A549 treated with dexamethasone at 1 μM for 4 hours (cell line): ENCODE results near the gene CCDC92. TPM values are rescaled to one million over a fixed set of nuclear protein-coding genes. Genes with fewer than 3 reads are reported as not detected.

Experiments used
- total RNA-seq: library from RNA; stranded (reverse); fragments of 200-300 nt; extraction: Qiagen RNA extraction; gene quantifications from 5 replicates; pipeline ENCODE4 v1.2.3, GENCODE V29; 2022

The CCDC92 gene, protein sequence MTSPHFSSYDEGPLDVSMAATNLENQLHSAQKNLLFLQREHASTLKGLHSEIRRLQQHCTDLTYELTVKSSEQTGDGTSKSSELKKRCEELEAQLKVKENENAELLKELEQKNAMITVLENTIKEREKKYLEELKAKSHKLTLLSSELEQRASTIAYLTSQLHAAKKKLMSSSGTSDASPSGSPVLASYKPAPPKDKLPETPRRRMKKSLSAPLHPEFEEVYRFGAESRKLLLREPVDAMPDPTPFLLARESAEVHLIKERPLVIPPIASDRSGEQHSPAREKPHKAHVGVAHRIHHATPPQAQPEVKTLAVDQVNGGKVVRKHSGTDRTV
- 19.3 to 30.8 TPM (median 27.7 TPM) in 5 replicates for total RNA-seq

GRCh38 chr12:123972457-123973401, at the start of gene CCDC92, which contains the start of gene ZNF664:
CCDC92 (minus strand) TSS chr12:123972831; CDS start chr12:123944305, 28,526 bp downstream.
ZNF664 (plus strand) TSS chr12:123973215; CDS start chr12:124012145, 38,930 bp downstream.

Other genes with a start within 250 kb of the CCDC92 start
- 0.18 to 0.38 TPM (median 0.29 TPM) in 5 replicates for gene DNAH10, start 210.5 kb downstream of the CCDC92 start, total RNA-seq
- gene ZNF664, start 384 bp upstream of the CCDC92 start, total RNA-seq, result 54.5 to 70.1 TPM (median 65.4 TPM) in 5 replicates